Stimulated activated effector memory CD8-positive, alpha-beta T cell treated with anti-CD3 and anti-CD28 coated beads, Interleukin-12 subunit alpha, Interleukin-12 subunit beta, amount 100 ng/mL, for 72 hours (primary cell): ENCODE data around the gene PIMREG.

Experiments
- ATAC-seq: fragments of 150-1000 bp; cut with Tn5 transposase; 2 replicates; pipeline ENCODE4 v1.10.0; 2021
- DNase-seq, 2 donors: peaks; one replicate each; pipeline ENCODE4 v3.0.0; 2021 to 2022; ENCODE audit warnings: low spot score in 2 of 2
- H3K27ac Mint-ChIP-seq: one replicate; pipeline ENCODE4 v1.8.0; 2022; ENCODE audit warnings: mild to moderate bottlenecking, mixed read lengths
- H3K36me3 Mint-ChIP-seq: one replicate; pipeline ENCODE4 v1.8.0; 2022; ENCODE audit warnings: mild to moderate bottlenecking, mixed read lengths
- H3K4me1 Mint-ChIP-seq: one replicate; pipeline ENCODE4 v1.8.0; 2022; ENCODE audit warnings: mixed read lengths
- H3K4me3 Mint-ChIP-seq: one replicate; pipeline ENCODE4 v1.8.0; 2022; ENCODE audit warnings: mild to moderate bottlenecking, mixed read lengths
- H3K9me3 Mint-ChIP-seq: one replicate; pipeline ENCODE4 v1.8.0; 2022; ENCODE audit warnings: mixed read lengths

PIMREG gene

DNA sequence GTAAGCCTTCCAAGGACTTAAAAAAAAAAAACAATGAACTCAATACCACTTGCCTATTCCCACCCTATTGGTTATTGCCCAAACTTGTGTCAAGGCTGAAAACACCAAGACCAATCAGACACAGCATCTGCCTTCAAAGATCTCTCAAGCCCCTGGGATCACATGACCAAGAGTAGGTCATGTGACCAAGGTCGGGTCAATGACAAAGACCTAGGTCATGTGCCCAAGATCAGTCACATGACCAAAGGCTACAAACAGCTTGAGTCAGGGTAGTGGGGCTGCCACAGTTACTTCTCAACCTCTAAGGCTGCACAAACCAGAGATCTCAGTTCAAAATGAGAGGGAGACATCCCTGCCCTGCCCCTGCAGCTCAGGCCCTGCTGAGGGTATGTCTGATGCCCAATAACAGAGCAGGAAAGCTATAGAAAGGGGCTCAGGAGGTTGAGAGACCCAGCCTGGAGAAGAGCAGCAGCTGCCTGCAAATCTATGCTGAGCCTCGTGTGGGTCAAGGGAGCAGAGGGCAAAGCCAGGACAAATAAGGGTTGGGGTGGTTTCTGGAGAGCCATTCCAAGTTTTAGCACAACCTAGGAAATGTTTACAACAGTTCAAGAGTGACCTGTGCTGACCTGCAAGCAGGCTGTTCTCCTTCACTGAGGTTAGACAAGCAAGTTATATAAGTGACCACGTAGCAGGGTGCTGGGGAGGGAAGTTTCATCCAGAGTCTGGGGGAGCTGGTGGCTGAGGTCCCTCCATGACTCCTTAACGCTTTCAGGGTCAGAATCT lies 48.8 kb downstream of the PIMREG start:
- H3K9me3 Mint-ChIP-seq: no peaks in the 10 kb centered on the region
- no peak overlapping the region for H3K27ac Mint-ChIP-seq
- H3K4me1 Mint-ChIP-seq: peaks cover 16% of the 10 kb centered on the region
- no peaks in the 10 kb centered on the region for H3K36me3 Mint-ChIP-seq
- ATAC-seq: no peak
- no peak overlapping the region for H3K4me3 Mint-ChIP-seq
- no peak for DNase-seq

DNA sequence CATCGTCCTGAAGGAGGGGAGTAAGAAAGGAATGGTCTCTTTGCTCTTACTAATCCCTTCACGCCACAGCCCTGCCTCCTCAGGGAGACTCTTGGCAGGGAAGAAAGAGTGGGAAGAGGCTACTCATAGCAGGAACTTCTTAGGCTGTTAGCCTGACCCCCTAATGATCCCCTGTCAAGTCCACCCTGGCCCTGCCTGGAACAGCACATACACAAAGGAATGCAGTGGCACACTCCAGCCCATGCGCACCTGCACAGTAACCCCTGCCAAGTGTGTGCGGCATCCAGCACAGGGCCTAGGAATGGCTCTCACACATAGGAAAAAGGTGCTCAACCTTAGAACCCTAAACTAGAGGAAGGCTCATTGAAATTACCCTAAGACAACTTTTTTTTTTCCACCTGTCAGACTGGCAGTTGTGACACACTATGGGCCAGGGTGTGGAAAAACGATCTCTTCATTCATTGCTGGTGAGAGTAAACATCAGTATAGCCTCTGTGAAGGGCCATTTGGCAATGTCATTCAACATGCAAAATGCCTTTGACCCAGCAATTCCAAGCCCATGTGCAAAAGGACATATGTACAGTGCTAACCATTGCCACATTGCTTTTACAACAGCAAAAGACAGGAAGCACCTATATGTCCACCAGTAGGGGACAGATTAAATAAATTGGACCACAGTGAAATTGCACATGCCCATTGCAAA lies 50.1 kb downstream of the PIMREG start:
- Mint-ChIP-seq H3K4me1 (peaks cover 16% of the 10 kb centered on the region), H3K36me3 (no peaks in the 10 kb centered on the region), H3K9me3 (no peaks in the 10 kb centered on the region), H3K4me3 (no peak overlapping the region), H3K27ac (no peak overlapping the region)
- DNase-seq (no peak), ATAC-seq (no peak)

DNA sequence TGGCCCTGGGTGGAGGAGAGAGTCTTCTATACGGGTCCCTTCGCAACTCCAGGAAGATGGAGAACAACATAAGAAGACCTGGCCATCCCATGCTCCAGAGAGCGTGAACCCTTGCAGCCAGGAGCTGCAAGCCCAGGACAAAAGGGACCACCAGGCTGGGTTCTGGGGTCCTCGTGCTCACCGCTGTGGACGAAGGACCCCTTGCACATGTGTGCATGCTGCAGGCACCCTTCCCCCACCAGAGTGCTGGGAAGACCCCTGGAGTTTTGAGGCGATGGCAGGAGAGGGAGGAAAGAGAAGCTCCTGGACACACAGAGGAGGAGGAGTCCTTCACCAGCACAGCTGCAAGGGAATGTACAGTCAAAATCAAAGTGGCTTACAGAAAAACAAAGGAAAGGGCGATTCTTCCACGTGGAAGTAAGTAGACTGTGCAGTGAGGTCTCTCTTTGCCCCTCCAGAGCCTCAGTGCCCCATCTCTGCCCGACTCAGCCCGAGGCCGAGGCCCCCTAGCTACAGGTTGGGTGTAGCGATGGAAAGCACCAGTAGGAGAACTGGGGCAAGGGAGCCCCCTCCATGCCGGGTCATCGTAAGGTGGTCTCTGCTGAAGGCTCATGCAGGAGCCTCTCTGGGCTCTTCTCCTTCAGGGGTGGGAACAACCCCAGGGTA lies 51.3 kb downstream of the PIMREG start:
- H3K4me3 Mint-ChIP-seq: no peak overlapping the region
- no peaks in the 10 kb centered on the region for H3K9me3 Mint-ChIP-seq
- peaks cover 16% of the 10 kb centered on the region for H3K4me1 Mint-ChIP-seq
- ATAC-seq (peak; percentile 33), DNase-seq (no peak)
- H3K36me3 Mint-ChIP-seq: no peaks in the 10 kb centered on the region
- no peak overlapping the region for H3K27ac Mint-ChIP-seq

DNA sequence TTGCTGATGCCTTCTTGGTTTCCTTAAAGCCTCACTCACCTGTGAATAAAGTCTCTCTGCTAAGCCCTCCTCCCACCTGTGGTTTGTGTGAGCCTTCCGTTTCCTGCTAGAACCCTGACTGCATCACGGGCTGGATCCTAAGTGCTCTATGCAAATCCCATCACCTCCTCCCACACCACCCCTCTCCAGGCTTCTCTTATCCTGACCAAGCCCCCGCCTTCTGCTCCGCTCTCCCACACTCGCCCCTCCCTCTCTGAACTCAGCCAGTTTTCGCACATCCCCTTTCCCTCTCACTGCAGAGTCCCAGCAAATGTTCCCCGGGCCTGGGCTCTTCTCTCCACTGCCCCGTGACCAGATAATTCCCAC lies 51.8 kb downstream of the PIMREG start:
- Mint-ChIP-seq H3K4me3 (no peak overlapping the region), H3K4me1 (peaks cover 16% of the 10 kb centered on the region), H3K36me3 (no peaks in the 10 kb centered on the region), H3K27ac (no peak overlapping the region), H3K9me3 (no peaks in the 10 kb centered on the region)
- ATAC-seq (peak; percentile 31), DNase-seq (no peak)

DNA sequence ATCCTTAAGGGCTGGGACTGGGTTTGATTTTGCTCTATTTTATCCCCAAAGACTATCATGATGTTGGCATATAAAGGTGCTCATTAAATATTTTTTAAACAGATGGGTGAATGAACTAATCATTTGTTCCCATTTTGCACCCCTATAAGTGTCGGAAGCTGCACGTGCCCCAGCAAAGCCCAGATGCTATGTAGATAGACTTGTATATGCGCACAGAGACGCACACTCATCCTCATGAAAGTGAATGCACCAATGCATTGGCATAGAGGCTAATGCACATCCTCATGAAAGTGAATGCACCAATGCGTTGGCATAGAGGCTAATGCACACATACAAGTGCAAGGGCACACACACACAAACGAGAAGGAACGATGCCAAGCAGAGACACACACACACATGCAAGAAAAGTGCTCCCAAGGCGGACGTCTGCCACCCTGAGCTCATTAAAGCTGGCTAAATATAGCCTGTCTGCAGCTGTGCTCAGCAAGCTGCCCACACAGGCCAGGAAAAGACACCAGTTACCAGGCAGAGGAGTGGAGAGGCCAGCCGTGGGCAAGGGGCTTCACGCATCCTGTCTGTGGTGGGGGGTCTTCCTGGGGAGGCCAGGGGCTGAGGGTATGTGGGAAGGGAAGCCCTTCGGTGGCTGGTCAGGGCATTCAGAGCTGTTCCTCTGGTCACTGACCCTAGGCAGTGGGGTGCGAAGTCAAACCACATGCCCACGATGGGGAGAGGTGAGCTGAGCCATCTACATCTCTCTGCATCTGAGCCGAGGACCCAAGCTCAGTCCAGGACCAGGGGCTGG lies 52.6 kb downstream of the PIMREG start:
- ATAC-seq (no peak), DNase-seq (no peak)
- Mint-ChIP-seq H3K27ac (no peak overlapping the region), H3K4me1 (peaks cover 16% of the 10 kb centered on the region), H3K9me3 (no peaks in the 10 kb centered on the region), H3K4me3 (no peak overlapping the region), H3K36me3 (no peaks in the 10 kb centered on the region)

DNA sequence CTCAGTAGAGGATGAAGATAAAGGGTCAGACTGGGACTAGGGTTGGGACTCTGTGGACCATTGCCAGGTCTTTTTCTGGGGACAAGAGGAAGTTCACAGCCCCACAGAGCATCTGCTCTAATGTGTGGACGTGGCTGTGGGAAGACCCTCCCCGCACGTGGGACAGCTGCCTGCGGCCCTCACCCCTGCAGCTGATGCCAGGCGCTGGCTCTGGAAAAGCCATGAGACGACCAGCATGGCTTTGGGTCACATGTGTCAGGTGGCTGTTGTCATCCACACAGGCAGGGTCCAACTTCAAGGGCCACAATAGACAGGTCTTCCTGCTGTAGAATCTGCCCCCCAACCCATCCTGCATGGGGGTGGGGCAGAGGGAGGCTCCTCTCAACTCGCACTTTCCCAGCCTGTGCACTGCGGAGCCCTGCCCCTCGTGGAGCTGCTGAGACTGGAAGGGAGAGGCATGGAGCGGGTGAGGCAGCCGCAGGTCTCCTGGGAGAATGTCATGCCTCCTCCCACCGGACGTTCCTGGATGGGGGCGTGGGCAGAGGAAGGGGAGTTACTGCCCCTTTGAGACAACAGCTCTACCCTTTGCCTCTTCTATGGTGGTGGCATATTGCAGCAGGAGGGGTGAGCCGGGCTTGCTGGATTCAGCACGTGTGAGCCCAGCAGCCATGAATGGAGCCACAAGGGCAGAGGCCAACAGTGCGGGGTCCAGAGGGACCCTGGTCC lies 53.4 kb downstream of the PIMREG start:
- no peak for ATAC-seq
- Mint-ChIP-seq H3K4me1 (peaks cover 16% of the 10 kb centered on the region), H3K36me3 (no peaks in the 10 kb centered on the region), H3K27ac (no peak overlapping the region), H3K4me3 (no peak overlapping the region), H3K9me3 (no peaks in the 10 kb centered on the region)
- no peak for DNase-seq

DNA sequence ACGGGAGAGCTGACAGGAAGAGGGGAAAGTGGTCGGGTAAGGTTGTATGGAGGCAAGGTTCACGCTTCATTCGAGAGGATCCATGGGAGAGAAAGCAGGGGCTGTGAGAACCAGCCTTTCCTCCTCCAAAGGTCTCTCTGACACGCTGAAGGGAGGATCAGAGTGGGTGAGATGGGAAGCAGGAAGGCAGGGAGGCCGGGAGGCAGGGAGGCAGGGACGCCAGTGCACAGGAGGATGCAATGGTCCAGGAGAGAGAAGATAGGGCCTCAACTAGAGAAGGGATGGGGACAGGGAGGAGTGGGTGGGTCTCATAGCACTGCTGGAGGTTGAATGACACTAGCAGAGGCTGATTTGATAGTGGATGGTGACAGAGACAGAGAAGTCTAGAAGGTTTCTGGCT lies 54.1 kb downstream of the PIMREG start:
- Mint-ChIP-seq H3K36me3 (no peaks in the 10 kb centered on the region), H3K4me1 (peaks cover 16% of the 10 kb centered on the region), H3K27ac (no peak overlapping the region), H3K4me3 (no peak overlapping the region), H3K9me3 (no peaks in the 10 kb centered on the region)
- ATAC-seq (no peak), DNase-seq (no peak)

DNA sequence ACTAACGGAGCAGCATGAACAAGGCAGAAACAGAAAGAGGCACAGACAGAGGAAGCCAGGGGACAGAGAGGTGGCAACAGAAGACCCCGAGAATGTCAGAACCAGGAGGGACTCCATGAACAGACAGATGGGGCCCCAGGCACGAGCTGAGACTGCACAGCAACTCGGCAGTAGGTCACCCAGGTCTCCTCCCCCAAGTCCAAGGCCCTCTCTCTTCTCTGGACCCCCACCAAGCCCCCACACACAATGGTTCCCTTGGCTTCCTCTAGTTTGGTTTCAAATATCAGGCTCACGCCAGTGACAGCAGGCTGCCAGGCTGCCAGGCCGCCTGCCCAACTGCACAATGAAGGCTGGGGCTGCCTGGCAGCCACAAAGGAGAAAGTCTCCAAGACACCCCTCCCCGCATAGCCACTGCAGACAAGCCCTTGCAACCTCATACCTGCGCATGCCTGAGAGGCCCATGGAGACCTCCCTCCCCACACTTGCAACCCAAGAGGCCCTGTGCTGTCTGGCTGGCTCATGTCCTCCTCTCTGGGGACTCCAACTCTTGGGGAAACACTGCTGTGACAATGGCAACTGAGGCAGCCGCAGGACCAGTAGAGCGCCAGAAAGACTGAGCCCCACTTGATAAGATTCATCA lies 54.8 kb downstream of the PIMREG start:
- ATAC-seq (no peak), DNase-seq (no peak)
- H3K4me3 Mint-ChIP-seq: no peak overlapping the region
- H3K9me3 Mint-ChIP-seq: no peaks in the 10 kb centered on the region
- no peaks in the 10 kb centered on the region for H3K36me3 Mint-ChIP-seq
- no peak overlapping the region for H3K27ac Mint-ChIP-seq
- peaks cover 16% of the 10 kb centered on the region for H3K4me1 Mint-ChIP-seq
